HG02840 (cell line): Measurements from ENCODE around the gene PHOX2B.
"Not testable (repeated sequence)": the region's sequence is repeated elsewhere in the genome, so short reads cannot be mapped to it uniquely, and the experiment has no call there.

Source experiments
- ATAC-seq: cut with Tn5 transposase; IDR thresholded peaks from one replicate; pipeline ENCODE4 v1.9.1; 2021; ENCODE audit warnings: mild to moderate bottlenecking, moderate library complexity, moderate number of reproducible peaks; ENCODE audit not compliant: unreplicated experiment, low FRiP score

The PHOX2B gene

DNA sequence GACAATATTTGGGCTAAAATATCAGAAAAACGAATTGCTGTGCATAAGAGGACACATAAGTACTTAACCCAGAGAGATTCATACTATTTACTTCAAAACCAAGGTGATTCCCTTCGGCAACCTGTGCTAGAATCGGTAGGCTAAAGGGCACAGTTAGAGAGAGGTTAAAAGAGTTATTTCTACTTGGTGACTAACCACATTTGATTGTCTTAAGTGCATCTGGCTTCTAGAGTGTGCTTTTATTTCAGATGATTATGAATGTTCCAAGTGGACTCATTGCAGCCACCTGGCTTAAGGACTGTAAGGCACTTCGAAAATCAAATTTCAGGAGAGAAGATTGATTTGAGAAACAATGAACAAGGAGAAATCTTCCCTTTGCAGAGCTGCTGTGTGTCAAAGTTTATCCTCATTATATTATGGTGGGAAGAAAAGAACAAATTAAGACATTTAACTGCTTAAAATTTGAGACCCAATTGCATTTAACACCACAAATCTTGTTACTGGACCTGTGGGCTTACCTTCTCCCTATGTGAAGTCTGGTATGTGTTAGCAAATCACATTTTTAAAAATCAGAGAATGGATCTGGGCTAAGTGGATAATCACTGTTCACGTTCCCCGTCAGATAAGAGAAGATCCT lies 34.0 kb downstream of the PHOX2B start:
- no peak for ATAC-seq

- ATAC-seq, result no peak
These were observed 34.8 kb downstream of the PHOX2B start for GRCh38 chr4:41713768-41714167.

GRCh38 chr4:41712425-41712824 lies 36.1 kb downstream of the PHOX2B start:
- no peak for ATAC-seq

DNA sequence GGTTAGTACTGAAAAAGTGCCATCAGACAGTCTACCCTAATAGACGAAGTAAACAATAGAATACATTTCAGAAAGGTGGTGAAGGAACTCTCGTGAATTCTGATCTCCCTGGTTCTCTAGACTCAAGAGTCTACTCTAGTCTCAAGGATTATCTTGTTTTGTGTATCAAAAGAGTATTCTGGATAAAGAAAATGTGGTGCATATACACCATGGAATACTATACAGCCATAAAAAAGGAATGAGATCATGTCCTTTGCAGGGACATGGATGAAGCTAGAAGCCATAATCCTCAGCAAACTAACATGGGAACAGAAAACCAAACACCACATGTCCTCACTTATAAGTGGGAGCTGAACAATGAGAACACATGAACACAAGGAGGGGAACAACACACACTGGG lies 36.9 kb downstream of the PHOX2B start:
- not testable (repeated sequence) for ATAC-seq

DNA sequence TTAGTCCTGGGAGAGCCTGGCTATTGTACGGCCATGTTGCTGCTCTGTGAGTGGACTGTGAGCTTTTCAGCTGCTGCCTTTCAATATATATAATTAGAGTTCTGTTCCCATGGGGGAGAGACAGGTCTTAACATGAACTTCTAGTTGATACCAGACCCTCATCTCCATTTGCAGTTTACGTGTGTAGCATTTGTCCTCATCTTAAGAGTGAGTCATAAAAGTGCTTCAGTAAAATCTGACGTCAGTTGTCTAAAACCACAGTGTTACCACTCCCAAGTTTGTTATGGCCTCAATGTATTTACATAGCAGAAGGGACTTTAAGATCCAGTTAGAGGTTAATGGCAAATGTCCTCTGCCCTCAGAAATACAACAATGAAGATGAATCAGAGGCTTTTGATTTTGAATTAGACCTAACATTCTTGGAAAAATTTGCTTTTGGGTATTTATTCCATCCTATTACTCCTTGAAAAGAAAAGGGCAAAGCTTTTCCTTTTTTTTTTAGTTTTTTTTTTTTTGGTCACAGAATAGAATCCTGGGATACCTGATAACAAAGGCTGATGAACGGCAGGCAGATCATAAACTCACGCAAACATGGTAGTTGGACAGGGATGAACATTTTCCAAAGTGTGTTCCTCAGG lies 38.6 kb downstream of the PHOX2B start:
- ATAC-seq, result no peak

GRCh38 chr4:41703785-41704184 lies 44.7 kb downstream of the PHOX2B start:
- ATAC-seq, result no peak

GRCh38 chr4:41702770-41703169 lies 45.8 kb downstream of the PHOX2B start:
- no peak for ATAC-seq

DNA sequence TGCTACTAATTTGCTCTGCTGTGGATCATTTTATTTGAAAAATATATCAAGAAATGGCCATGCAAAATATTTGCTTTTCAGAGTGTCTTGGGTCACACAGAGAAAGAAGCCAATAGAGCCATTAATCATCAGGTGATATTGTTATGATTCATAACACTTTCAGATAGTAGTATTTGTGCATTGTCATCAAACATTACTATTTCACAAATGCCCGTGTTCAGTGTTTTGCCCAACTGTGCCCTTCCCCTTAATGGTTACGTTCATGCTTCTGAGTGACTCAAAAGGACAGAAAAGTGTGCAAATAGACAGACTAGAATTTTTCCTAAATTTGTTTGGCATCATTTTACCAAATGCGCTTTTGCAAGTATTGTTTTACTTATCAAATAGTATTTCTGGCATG lies 46.5 kb downstream of the PHOX2B start:
- no peak for ATAC-seq

GRCh38 chr4:41696763-41697162 lies 51.8 kb downstream of the PHOX2B start:
- no peak for ATAC-seq

DNA sequence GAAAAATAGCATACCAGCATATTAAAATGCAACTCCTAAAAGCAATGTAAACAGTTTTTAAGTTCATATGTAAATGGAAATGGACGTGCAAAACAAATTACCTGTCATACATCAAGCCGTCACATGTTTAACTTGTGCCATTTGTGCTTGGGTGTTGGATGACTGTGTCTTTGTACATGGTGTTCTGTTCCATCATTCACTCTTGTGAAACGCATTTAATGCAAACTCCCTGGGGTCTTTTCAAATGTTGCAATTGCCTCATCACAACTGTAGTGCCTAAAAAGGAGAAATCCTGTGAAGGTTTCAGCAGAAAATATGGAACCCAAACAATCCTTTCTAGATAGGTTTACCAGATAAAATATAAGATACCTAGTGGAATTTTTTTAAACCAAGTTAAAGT lies 52.4 kb downstream of the PHOX2B start:
- ATAC-seq, result no peak
